K562 (cell line): ENCODE measurements around the gene SASH3.

ENCODE experiments used
- CCNT2 ChIP-seq: IDR thresholded peaks from 2 replicates; pipeline ENCODE4 v1.6.1; 2011; ENCODE audit warnings: borderline replicate concordance, low read depth, mild to moderate bottlenecking, moderate library complexity, mixed read lengths, low read length; ENCODE audit not compliant: insufficient read length; ENCODE audit errors: extremely low read depth
- CTCF ChIP-seq, 3 experiments: IDR thresholded peaks in 2 of 3; conservative IDR thresholded peaks in 1 of 3; 2 replicates each; pipeline ENCODE4 v1.5.1; 2011 to 2012; ENCODE audit warnings: low read length in 3 of 3, mild to moderate bottlenecking in 3 of 3, control low read depth in 2 of 3, improper control_type of control experiment in 1 of 3, inconsistent platforms in 1 of 3, low read depth in 1 of 3, mixed read lengths in 1 of 3, moderate library complexity in 1 of 3; ENCODE audit not compliant: insufficient read depth in 2 of 3
- EP300 ChIP-seq: IDR thresholded peaks from 2 replicates; pipeline ENCODE4 v1.6.1; 2012; ENCODE audit warnings: low read length, improper control_type of control experiment
- IRF1 ChIP-seq: sonication (generic); formaldehyde crosslinking; IDR thresholded peaks from 2 replicates; pipeline ENCODE4 v1.8.0; 2022; ENCODE audit warnings: missing genetic modification reagents, mild to moderate bottlenecking, borderline replicate concordance
- PHF8 ChIP-seq: fragments of 200-600 bp; sonication (generic); IDR thresholded peaks from 2 replicates; pipeline ENCODE4 v1.6.1; 2012; ENCODE audit warnings: mixed run types, mild to moderate bottlenecking, inconsistent platforms, low read length, moderate library complexity, borderline replicate concordance
- SREBF2 ChIP-seq: sonication (generic); formaldehyde crosslinking; IDR thresholded peaks from 2 replicates; pipeline ENCODE4 v1.4.0; 2020; ENCODE audit warnings: mild to moderate bottlenecking, missing genetic modification reagents
- STAG1 ChIP-seq: sonication (generic); formaldehyde crosslinking; IDR thresholded peaks from 2 replicates; pipeline ENCODE4 v1.5.0; 2020; ENCODE audit warnings: missing genetic modification reagents, borderline replicate concordance
- TF ChIP-seq, protein P1 (sequence below), 2 experiments: fragments of 450-650 bp; formaldehyde crosslinking in 1 of 2; IDR thresholded peaks; 2 replicates each; pipeline versions ENCODE4 v1.4.0 to v1.6.1; 2014 to 2020; ENCODE audit warnings: mild to moderate bottlenecking in 2 of 2, borderline replicate concordance in 1 of 2, low read depth in 1 of 2
- TF ChIP-seq, protein P2 (sequence below): fragments of 450-650 bp; IDR thresholded peaks from 2 replicates; pipeline ENCODE4 v1.6.1; 2018; ENCODE audit warnings: mild to moderate bottlenecking, low read depth; ENCODE audit not compliant: partially characterized antibody

DNA sequence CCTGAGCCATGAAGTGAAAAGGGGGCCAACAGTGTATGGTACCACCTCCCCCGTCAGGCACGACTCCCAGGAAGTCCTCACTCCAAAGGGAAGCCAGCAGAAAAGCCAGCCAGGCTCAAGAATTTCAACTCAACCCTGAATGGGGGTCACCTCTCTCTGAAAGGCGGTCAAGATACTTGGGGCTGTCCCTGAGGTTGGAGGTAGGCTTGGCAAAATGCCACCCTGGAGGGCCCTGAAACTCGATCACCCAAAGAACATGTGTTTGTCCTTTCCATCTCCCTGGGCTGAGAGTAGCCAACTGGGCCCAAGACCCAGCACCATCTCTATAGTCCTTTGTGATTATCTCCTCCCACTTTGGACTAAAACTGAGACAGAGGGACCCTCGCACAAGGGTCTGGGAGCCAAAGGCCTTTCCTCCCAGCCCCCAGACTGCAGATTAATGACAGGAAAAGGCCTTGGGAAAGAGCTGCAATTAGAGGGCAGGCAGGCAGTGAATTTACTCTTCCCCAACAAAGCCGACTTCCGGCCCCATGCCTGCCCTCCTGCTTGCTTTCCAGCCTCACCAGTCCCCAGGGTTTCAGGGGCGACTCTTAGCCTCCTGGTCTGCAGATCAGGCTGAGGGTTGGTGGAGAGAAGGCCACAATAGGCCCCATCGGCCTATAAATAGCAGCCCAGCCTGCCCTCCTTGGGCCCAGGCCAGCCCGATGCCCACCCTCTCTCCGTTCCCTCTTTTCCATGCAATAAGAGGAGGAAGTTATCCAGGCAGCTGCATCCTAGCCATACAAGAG lies 5.6 kb downstream of the SASH3 start:
- TF ChIP-seq, protein P1, sequence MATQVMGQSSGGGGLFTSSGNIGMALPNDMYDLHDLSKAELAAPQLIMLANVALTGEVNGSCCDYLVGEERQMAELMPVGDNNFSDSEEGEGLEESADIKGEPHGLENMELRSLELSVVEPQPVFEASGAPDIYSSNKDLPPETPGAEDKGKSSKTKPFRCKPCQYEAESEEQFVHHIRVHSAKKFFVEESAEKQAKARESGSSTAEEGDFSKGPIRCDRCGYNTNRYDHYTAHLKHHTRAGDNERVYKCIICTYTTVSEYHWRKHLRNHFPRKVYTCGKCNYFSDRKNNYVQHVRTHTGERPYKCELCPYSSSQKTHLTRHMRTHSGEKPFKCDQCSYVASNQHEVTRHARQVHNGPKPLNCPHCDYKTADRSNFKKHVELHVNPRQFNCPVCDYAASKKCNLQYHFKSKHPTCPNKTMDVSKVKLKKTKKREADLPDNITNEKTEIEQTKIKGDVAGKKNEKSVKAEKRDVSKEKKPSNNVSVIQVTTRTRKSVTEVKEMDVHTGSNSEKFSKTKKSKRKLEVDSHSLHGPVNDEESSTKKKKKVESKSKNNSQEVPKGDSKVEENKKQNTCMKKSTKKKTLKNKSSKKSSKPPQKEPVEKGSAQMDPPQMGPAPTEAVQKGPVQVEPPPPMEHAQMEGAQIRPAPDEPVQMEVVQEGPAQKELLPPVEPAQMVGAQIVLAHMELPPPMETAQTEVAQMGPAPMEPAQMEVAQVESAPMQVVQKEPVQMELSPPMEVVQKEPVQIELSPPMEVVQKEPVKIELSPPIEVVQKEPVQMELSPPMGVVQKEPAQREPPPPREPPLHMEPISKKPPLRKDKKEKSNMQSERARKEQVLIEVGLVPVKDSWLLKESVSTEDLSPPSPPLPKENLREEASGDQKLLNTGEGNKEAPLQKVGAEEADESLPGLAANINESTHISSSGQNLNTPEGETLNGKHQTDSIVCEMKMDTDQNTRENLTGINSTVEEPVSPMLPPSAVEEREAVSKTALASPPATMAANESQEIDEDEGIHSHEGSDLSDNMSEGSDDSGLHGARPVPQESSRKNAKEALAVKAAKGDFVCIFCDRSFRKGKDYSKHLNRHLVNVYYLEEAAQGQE (IDR thresholded peaks at IDR 0.05; ENCODE audit: borderline replicate concordance) = no peak
- TF ChIP-seq, protein P1 (CRISPR knock-in tag; IDR thresholded peaks at IDR 0.05; ENCODE audit: low read depth) = no peak
- no peak for TF ChIP-seq CTCF (IDR thresholded peaks at IDR 0.05 in 2 of 3, conservative IDR thresholded peaks at IDR 0.05 in 1 of 3; ENCODE audit: insufficient read depth in 2 of 3, low read depth in 1 of 3, low read length in 3 of 3)
- no peak for TF ChIP-seq SREBF2 (CRISPR knock-in tag)
- TF ChIP-seq CCNT2 = no peak
- TF ChIP-seq STAG1 (CRISPR knock-in tag) = no peak
- no peak for TF ChIP-seq PHF8
- TF ChIP-seq, protein P2, sequence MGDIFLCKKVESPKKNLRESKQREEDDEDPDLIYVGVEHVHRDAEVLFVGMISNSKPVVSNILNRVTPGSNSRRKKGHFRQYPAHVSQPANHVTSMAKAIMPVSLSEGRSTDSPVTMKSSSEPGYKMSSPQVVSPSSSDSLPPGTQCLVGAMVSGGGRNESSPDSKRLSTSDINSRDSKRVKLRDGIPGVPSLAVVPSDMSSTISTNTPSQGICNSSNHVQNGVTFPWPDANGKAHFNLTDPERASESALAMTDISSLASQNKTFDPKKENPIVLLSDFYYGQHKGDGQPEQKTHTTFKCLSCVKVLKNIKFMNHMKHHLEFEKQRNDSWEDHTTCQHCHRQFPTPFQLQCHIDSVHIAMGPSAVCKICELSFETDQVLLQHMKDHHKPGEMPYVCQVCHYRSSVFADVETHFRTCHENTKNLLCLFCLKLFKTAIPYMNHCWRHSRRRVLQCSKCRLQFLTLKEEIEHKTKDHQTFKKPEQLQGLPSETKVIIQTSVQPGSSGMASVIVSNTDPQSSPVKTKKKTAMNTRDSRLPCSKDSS = no peak
- no peak for TF ChIP-seq IRF1 (CRISPR knock-in tag)
- TF ChIP-seq EP300 = no peak
